Tibial artery (tissue), 4 donors: Measurements from ENCODE around the gene TMCC1.

ENCODE experiments used
- DNase-seq, 2 donors: peaks; one replicate each; pipeline ENCODE4 v3.0.0-alpha.2; 2019
- H3K27ac ChIP-seq, 2 donors: fragments of 200-600 bp; sonication (generic) in 1 of 2; 1 replicate in 1 of 2; 2 replicates in 1 of 2; pipeline ENCODE4 v1.5.1; 2018 to 2019; ENCODE audit warnings: mild to moderate bottlenecking in 1 of 2
- H3K27me3 ChIP-seq, 2 donors: fragments of 200-600 bp; sonication (generic) in 1 of 2; one replicate each; pipeline versions ENCODE4 v1.5.1 to v1.6.0; 2016 to 2019
- H3K36me3 ChIP-seq, 3 donors: fragments of 200-600 bp; sonication (generic) in 2 of 3; one replicate each; pipeline ENCODE4 v1.5.1; 2016 to 2019; ENCODE audit warnings: mild to moderate bottlenecking in 2 of 3
- H3K4me1 ChIP-seq, 4 donors: fragments of 200-600 bp; sonication (generic) in 2 of 4; 1 replicate in 3 of 4; 2 replicates in 1 of 4; pipeline ENCODE4 v1.5.1; 2016 to 2019
- H3K4me3 ChIP-seq, 2 donors: fragments of 200-600 bp; sonication (generic) in 1 of 2; 1 replicate in 1 of 2; 2 replicates in 1 of 2; pipeline ENCODE4 v1.5.1; 2018 to 2019; ENCODE audit warnings: mild to moderate bottlenecking in 2 of 2
- H3K9me3 ChIP-seq, 3 donors: fragments of 200-600 bp; sonication (generic) in 1 of 3; one replicate each; pipeline ENCODE4 v1.5.1; 2016 to 2019
- intact Hi-C: fragments of 100-400 bp; cut with DNase I; formaldehyde crosslinking; loops from one replicate; pipeline ENCODE4 v1.15.0; 2023; ENCODE audit warnings: low total_unique reads
- TF ChIP-seq, protein P1 (sequence below), 2 experiments: fragments of 200-600 bp in 1 of 2; fragments of 450-650 bp in 1 of 2; IDR thresholded peaks; one replicate each; pipeline ENCODE4 v1.5.1; 2017 to 2019; ENCODE audit warnings: antibody characterized with exemption in 2 of 2, mild to moderate bottlenecking in 1 of 2, moderate library complexity in 1 of 2

TMCC1 gene

DNA sequence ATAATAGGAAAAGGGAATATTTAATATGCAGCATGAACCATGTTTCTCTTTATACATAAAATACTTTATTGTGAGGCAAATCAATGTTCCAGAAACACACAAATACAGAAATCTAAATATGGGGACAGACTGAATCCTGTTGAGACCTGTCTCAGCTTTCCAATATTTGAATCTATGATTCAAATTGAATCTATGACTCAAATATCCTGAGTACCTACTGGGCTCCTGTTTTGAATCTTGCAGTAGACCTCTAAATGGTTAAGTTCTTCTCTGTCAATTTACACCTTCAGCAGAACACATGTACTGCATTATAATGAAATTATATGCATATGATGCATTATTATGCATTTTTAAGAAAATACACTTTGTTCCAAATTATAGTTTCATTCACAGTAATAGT, 143.8 kb downstream of the TMCC1 start:
- no peaks in the 10 kb centered on the region for H3K36me3 ChIP-seq
- no peak for DNase-seq
- TF ChIP-seq, protein P1, sequence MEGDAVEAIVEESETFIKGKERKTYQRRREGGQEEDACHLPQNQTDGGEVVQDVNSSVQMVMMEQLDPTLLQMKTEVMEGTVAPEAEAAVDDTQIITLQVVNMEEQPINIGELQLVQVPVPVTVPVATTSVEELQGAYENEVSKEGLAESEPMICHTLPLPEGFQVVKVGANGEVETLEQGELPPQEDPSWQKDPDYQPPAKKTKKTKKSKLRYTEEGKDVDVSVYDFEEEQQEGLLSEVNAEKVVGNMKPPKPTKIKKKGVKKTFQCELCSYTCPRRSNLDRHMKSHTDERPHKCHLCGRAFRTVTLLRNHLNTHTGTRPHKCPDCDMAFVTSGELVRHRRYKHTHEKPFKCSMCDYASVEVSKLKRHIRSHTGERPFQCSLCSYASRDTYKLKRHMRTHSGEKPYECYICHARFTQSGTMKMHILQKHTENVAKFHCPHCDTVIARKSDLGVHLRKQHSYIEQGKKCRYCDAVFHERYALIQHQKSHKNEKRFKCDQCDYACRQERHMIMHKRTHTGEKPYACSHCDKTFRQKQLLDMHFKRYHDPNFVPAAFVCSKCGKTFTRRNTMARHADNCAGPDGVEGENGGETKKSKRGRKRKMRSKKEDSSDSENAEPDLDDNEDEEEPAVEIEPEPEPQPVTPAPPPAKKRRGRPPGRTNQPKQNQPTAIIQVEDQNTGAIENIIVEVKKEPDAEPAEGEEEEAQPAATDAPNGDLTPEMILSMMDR (IDR thresholded peaks at IDR 0.05) = no peak
- intact Hi-C loops = loop anchor here (5.0 kb wide), 1 partner anchor 342 kb away; no protein-coding TSS in a partner anchor
- H3K27me3 ChIP-seq = no peaks in the 10 kb centered on the region
- no peaks in the 10 kb centered on the region for H3K9me3 ChIP-seq
- H3K27ac ChIP-seq = no peak overlapping the region
- no peak overlapping the region for H3K4me3 ChIP-seq
- H3K4me1 ChIP-seq = peaks cover 0 to 9% (median 2%) of the 10 kb centered on the region in 4 donors

DNA sequence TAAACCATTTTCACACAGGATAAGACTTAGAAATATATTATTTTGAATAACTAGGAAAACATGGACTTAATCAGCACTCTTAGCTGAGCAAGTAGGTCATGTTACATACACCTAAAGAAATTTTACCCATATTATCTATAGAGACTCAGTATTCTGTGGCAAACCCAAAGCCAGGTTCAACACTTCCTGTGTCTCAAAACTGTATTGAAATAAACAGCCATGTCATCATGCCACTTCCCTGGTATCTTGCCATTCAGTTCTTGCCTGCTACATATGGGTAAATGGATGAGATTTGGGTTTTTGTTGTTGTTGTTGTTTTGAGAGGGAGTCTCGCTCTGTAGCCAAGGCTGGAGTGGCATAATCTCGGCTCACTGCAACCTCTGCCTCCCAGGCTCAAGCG, 145.5 kb downstream of the TMCC1 start:
- no peaks in the 10 kb centered on the region for H3K36me3 ChIP-seq
- no peak overlapping the region for H3K27ac ChIP-seq
- H3K27me3 ChIP-seq = no peaks in the 10 kb centered on the region
- no peak for DNase-seq
- peaks cover 0 to 9% (median 2%) of the 10 kb centered on the region in 4 donors for H3K4me1 ChIP-seq
- TF ChIP-seq, protein P1 (IDR thresholded peaks at IDR 0.05) = no peak
- H3K9me3 ChIP-seq = no peaks in the 10 kb centered on the region
- intact Hi-C loops = loop anchor here (5.0 kb wide), 1 partner anchor 341 kb away; no protein-coding TSS in a partner anchor
- no peak overlapping the region for H3K4me3 ChIP-seq

DNA sequence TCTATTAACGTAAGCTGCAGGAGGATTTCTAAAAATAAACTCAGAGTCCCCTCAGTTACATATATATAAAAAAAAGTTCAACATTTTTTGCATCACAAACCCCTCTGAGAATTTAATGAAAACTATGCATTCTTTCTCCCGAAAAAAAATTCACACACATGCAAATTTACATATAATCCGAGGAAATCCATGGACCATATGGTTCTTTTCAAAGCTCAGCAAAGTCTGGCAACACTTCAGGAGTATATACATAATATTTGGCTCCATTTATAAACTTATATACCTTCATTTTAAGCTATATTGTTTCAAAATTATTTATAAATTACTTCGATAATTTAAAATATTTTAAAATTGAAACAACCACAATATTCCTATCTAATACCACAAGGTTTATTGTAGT, 146.4 kb downstream of the TMCC1 start:
- no peak overlapping the region for H3K4me3 ChIP-seq
- DNase-seq = no peak
- H3K27me3 ChIP-seq = no peaks in the 10 kb centered on the region
- TF ChIP-seq, protein P1 (IDR thresholded peaks at IDR 0.05) = no peak
- intact Hi-C loops = loop anchor here (5.0 kb wide), 1 partner anchor 340 kb away; no protein-coding TSS in a partner anchor
- H3K36me3 ChIP-seq = no peaks in the 10 kb centered on the region
- peaks cover 0 to 9% (median 2%) of the 10 kb centered on the region in 4 donors for H3K4me1 ChIP-seq
- H3K27ac ChIP-seq = no peak overlapping the region
- no peaks in the 10 kb centered on the region for H3K9me3 ChIP-seq

DNA sequence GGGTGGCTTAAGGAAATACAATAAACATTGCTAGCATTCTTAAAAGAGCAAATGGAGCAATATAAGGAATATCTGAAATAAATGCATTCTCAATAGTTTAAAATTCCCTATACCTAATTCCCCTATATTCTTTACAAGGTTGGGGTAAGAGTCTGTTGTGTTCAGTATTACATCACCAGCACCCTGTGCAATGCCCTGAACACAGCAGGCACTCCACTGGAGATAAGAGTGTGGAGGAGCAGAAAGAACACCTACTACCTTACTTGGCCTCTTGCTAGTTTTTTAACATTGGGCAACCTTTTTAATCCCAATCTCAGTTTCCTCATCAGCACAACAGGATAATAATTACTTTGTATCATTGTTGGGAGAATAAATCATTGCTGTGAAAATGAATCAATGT, 146.9 kb downstream of the TMCC1 start:
- TF ChIP-seq, protein P1 (IDR thresholded peaks at IDR 0.05) = no peak
- DNase-seq = no peak
- Histone ChIP-seq H3K4me1 (peaks cover 0 to 9% (median 2%) of the 10 kb centered on the region in 4 donors), H3K27me3 (no peaks in the 10 kb centered on the region), H3K36me3 (no peaks in the 10 kb centered on the region), H3K9me3 (no peaks in the 10 kb centered on the region), H3K27ac (no peak overlapping the region), H3K4me3 (no peak overlapping the region)
- intact Hi-C loops = loop anchor here (5.0 kb wide), 1 partner anchor 339 kb away; no protein-coding TSS in a partner anchor

DNA sequence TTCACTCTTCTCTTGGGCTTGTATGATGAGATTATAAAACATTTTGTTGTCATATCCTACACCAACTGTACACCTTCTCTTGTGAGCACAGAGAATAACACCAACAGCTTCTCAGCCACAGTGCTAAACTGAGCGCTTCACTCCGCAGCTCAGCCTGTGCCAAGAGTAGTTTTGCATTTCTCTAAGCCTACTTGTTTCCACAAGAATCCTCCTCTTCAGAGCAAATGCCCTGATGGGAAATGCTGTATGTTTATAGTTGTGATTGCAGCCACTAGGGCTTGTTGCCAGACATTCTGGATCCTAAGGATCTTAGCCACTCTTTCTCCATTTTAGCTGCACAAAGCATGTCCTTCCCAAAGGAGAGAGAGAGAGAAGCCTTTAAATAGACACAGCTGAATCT, 148.3 kb downstream of the TMCC1 start:
- Histone ChIP-seq H3K27me3 (no peaks in the 10 kb centered on the region), H3K9me3 (no peaks in the 10 kb centered on the region), H3K36me3 (no peaks in the 10 kb centered on the region), H3K4me1 (peaks cover 0 to 9% (median 2%) of the 10 kb centered on the region in 4 donors), H3K27ac (no peak overlapping the region), H3K4me3 (no peak overlapping the region)
- TF ChIP-seq, protein P1 (IDR thresholded peaks at IDR 0.05) = no peak
- intact Hi-C loops = loop anchor here (5.0 kb wide), 1 partner anchor 338 kb away; no protein-coding TSS in a partner anchor
- DNase-seq = no peak

DNA sequence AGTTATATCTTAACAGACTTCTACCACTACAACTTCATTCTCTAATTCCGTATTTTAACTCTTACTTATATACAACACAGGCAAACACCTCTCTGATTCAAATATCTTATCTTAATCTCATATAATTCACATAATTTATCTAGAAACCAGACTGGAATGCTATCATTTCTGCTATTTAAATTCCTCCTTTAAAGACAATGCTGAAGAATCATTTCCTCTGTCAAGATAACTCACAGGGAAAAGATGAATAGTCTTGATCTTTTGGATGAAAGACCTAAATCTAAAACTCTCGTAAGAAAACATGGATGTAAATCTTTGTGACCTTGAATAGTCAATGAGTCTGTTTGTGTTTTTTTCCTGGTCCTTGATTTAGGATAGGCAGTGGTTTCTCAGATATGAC, 151.7 kb downstream of the TMCC1 start:
- no peaks in the 10 kb centered on the region for H3K9me3 ChIP-seq
- H3K4me1 ChIP-seq = peaks cover 0 to 9% (median 2%) of the 10 kb centered on the region in 4 donors
- no peak for DNase-seq
- no peak overlapping the region for H3K27ac ChIP-seq
- TF ChIP-seq, protein P1 (IDR thresholded peaks at IDR 0.05) = no peak
- H3K4me3 ChIP-seq = no peak overlapping the region
- intact Hi-C loops = no loop called here
- H3K27me3 ChIP-seq = no peaks in the 10 kb centered on the region
- no peaks in the 10 kb centered on the region for H3K36me3 ChIP-seq
